RWPE2 (cell line): ENCODE measurements around the gene SIRT2.

Experiments
- ATAC-seq: fragments of 200-7000 bp; cut with Tn5 transposase; 3 replicates; pipeline ENCODE4 v1.9.1; 2021; ENCODE audit warnings: low read depth
- DNase-seq: peaks from one replicate; pipeline ENCODE4 v3.0.0-alpha.2; 2020; ENCODE audit warnings: low spot score
- H3K27ac ChIP-seq: fragments of 450-650 bp; 2 replicates; pipeline ENCODE4 v1.5.1; 2017; ENCODE audit warnings: mild to moderate bottlenecking; ENCODE audit not compliant: poor library complexity, severe bottlenecking
- H3K27me3 ChIP-seq: fragments of 250-450 bp; sonication (Bioruptor Pico); 2 replicates; pipeline ENCODE4 v1.5.1; 2021; ENCODE audit warnings: mild to moderate bottlenecking, moderate library complexity; ENCODE audit not compliant: insufficient read depth, poor library complexity, severe bottlenecking
- H3K36me3 ChIP-seq: fragments of 250-450 bp; sonication (Bioruptor Pico); 2 replicates; pipeline ENCODE4 v1.5.1; 2020; ENCODE audit warnings: low read depth, mild to moderate bottlenecking, moderate library complexity
- H3K4me1 ChIP-seq: fragments of 250-450 bp; sonication (Bioruptor Pico); 2 replicates; pipeline ENCODE4 v1.5.1; 2021; ENCODE audit warnings: mild to moderate bottlenecking, moderate library complexity; ENCODE audit not compliant: insufficient read depth, poor library complexity, severe bottlenecking
- H3K4me3 ChIP-seq: fragments of 250-450 bp; sonication (Bioruptor Pico); 2 replicates; pipeline ENCODE4 v1.5.1; 2021; ENCODE audit warnings: mild to moderate bottlenecking, moderate library complexity; ENCODE audit not compliant: severe bottlenecking
- H3K9me3 ChIP-seq: fragments of 250-450 bp; sonication (Bioruptor Pico); 2 replicates; pipeline ENCODE4 v1.5.1; 2021; ENCODE audit warnings: mild to moderate bottlenecking, moderate library complexity; ENCODE audit not compliant: severe bottlenecking
- TF ChIP-seq, protein P1 (sequence below): fragments of 450-650 bp; IDR thresholded peaks from one replicate; pipeline ENCODE4 v1.5.1; 2017; ENCODE audit warnings: mild to moderate bottlenecking, moderate library complexity; ENCODE audit not compliant: poor library complexity, severe bottlenecking

SIRT2 gene

GRCh38 chr19:38920602-38921419 lies 21.4 kb upstream of the SIRT2 start:
- DNase-seq: no peak
- Histone ChIP-seq H3K27ac (no peak overlapping the region), H3K4me1 (no peaks in the 10 kb centered on the region), H3K27me3 (no peaks in the 10 kb centered on the region), H3K4me3 (no peak overlapping the region), H3K9me3 (no peaks in the 10 kb centered on the region), H3K36me3 (peaks cover 21% of the 10 kb centered on the region)
- TF ChIP-seq, protein P1, sequence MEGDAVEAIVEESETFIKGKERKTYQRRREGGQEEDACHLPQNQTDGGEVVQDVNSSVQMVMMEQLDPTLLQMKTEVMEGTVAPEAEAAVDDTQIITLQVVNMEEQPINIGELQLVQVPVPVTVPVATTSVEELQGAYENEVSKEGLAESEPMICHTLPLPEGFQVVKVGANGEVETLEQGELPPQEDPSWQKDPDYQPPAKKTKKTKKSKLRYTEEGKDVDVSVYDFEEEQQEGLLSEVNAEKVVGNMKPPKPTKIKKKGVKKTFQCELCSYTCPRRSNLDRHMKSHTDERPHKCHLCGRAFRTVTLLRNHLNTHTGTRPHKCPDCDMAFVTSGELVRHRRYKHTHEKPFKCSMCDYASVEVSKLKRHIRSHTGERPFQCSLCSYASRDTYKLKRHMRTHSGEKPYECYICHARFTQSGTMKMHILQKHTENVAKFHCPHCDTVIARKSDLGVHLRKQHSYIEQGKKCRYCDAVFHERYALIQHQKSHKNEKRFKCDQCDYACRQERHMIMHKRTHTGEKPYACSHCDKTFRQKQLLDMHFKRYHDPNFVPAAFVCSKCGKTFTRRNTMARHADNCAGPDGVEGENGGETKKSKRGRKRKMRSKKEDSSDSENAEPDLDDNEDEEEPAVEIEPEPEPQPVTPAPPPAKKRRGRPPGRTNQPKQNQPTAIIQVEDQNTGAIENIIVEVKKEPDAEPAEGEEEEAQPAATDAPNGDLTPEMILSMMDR: no peak
- ATAC-seq: no peak

DNA sequence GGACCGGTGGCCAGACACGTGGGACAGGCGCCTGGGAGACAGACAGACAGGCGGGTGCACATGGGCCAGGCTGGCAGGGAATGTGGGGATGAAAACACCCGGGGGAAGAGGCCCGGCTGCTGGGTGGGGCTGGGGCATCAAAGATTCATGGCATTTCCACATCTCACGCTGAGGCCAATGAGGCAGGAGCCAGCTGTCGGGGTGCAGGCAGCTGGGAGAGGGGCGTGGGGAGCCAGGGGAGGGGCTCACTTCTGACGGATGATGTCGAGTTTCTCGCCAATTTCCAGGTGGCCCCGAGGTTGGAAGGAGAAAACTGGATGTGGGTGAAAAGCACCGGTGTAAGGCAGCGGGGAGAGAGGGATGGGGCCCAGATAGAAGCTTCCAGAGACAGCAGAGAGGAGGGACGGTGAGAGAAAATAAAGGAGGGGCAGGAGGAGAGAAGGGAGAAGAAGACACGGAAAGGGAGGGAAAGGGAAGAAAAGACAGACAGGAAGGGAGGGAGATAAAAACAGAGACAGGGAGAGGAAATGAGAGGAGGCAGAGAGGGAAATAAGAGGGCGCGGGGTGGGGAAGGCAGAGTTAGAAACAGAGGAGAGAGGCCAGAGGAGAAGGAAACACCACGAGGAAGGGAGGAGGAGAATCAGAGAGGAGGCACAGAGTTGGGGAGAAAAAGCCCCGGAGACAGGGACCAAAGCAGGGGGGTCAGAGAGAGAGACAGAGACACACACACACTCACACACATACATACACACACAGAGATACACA lies 20.6 kb upstream of the SIRT2 start:
- no peak overlapping the region for H3K4me3 ChIP-seq
- no peaks in the 10 kb centered on the region for H3K4me1 ChIP-seq
- TF ChIP-seq, protein P1: no peak
- no peak for DNase-seq
- ATAC-seq: no peak
- H3K9me3 ChIP-seq: no peaks in the 10 kb centered on the region
- peaks cover 21% of the 10 kb centered on the region for H3K36me3 ChIP-seq
- H3K27me3 ChIP-seq: no peaks in the 10 kb centered on the region
- no peak overlapping the region for H3K27ac ChIP-seq

DNA sequence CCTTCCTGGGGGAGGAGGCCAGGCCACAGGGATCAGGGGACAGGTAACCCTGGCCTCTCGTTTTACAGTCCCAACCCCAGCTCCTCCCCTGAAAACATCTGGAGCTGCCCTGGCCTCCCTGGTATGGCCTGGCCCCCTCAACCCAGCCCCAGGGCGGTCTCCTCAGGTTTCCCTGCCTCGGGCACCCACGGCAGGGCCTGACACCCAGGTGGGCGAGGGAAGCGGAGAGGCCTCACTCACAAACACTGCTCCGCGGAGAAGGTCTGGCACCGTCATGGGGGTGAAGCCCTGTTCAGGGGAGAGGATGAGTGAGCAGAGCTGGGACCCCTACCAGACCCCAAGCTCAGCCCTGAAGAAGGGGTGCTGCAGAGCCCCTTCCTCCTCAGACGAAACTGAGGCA lies 19.1 kb upstream of the SIRT2 start:
- no peak overlapping the region for H3K4me3 ChIP-seq
- no peak for DNase-seq
- H3K4me1 ChIP-seq: no peaks in the 10 kb centered on the region
- TF ChIP-seq, protein P1: no peak
- no peak for ATAC-seq
- H3K27ac ChIP-seq: no peak overlapping the region
- peaks cover 10% of the 10 kb centered on the region for H3K36me3 ChIP-seq
- no peaks in the 10 kb centered on the region for H3K27me3 ChIP-seq
- no peaks in the 10 kb centered on the region for H3K9me3 ChIP-seq

- no peak for DNase-seq
- Histone ChIP-seq H3K4me1 (no peaks in the 10 kb centered on the region), H3K9me3 (no peaks in the 10 kb centered on the region), H3K27me3 (no peaks in the 10 kb centered on the region), H3K36me3 (peaks cover 10% of the 10 kb centered on the region), H3K4me3 (no peak overlapping the region), H3K27ac (no peak overlapping the region)
- ATAC-seq: peak; percentile 61
- TF ChIP-seq, protein P1: peak; percentile 12
Measured at GRCh38 chr19:38917921-38918491, 18.6 kb upstream of the SIRT2 start.
